C4-2B (cell line): ENCODE data around the gene U2AF2.

Source experiments
- CTCF ChIP-seq: fragments of 450-650 bp; conservative IDR thresholded peaks from 2 replicates; pipeline ENCODE4 v1.5.1; 2017; ENCODE audit warnings: mild to moderate bottlenecking
- ZFX ChIP-seq: fragments of 450-650 bp; IDR thresholded peaks from 2 replicates; pipeline ENCODE4 v1.6.1; 2017

- TF ChIP-seq ZFX (no peak), CTCF (no peak)
Observed at GRCh38 chr19:55716531-55716930, 61.7 kb downstream of the U2AF2 start.
